CD4-positive, alpha-beta T cell treated with Interferon alpha-2 for 1 hour (primary cell): Measurements from ENCODE around the gene BAMBI.

Source experiments
- DNase-seq, 2 donors: peaks; one replicate each; pipeline ENCODE4 v3.0.0-alpha.2; 2020 to 2022

Gene BAMBI

GRCh38 chr10:28676326-28676967 lies 874 bp upstream of the BAMBI start:
- DNase-seq = peak in 1 of 2 donors; percentile 24

GRCh38 chr10:28677888-28678686 lies 766 bp downstream of the BAMBI start:
- peak in 1 of 2 donors; percentile 27 for DNase-seq

- DNase-seq = peak in 1 of 2 donors; percentile 10
Observed at GRCh38 chr10:28678687-28679457, 1.6 kb downstream of the BAMBI start.

- no peak for DNase-seq
Observed at GRCh38 chr10:28679581-28680357, 2.4 kb downstream of the BAMBI start.

GRCh38 chr10:28680358-28680752 lies 3.0 kb downstream of the BAMBI start:
- DNase-seq = no peak

- no peak for DNase-seq
Observed at GRCh38 chr10:28681291-28681763, 4.0 kb downstream of the BAMBI start.

- DNase-seq = no peak
Observed at GRCh38 chr10:28681928-28682750, 4.8 kb downstream of the BAMBI start.

- DNase-seq = no peak
Observed at GRCh38 chr10:28684157-28684985, 7.0 kb downstream of the BAMBI start.

GRCh38 chr10:28684986-28685580 lies 7.8 kb downstream of the BAMBI start:
- DNase-seq = no peak

GRCh38 chr10:28685717-28686116 lies 8.4 kb downstream of the BAMBI start:
- DNase-seq = no peak

- DNase-seq = no peak
Observed at GRCh38 chr10:28686835-28687682, 9.7 kb downstream of the BAMBI start.

GRCh38 chr10:28687683-28688001 lies 10.3 kb downstream of the BAMBI start:
- no peak for DNase-seq

GRCh38 chr10:28690545-28690944 lies 13.2 kb downstream of the BAMBI start:
- no peak for DNase-seq

GRCh38 chr10:28691187-28691694 lies 13.9 kb downstream of the BAMBI start:
- no peak for DNase-seq

- DNase-seq = no peak
Observed at GRCh38 chr10:28692050-28692449, 14.7 kb downstream of the BAMBI start.

GRCh38 chr10:28694530-28694929 lies 17.2 kb downstream of the BAMBI start:
- no peak for DNase-seq

GRCh38 chr10:28698075-28698474 lies 20.8 kb downstream of the BAMBI start:
- no peak for DNase-seq

- no peak for DNase-seq
Observed at GRCh38 chr10:28704464-28705161, 27.3 kb downstream of the BAMBI start.

GRCh38 chr10:28705472-28705871 lies 28.2 kb downstream of the BAMBI start:
- DNase-seq = no peak
